HG02759 (cell line): ENCODE measurements around the gene CCNQ.

Experiments
- ATAC-seq: cut with Tn5 transposase; IDR thresholded peaks from one replicate; pipeline ENCODE4 v1.9.1; 2021; ENCODE audit warnings: mild to moderate bottlenecking, moderate library complexity; ENCODE audit not compliant: unreplicated experiment

Gene CCNQ

GRCh38 chrX:153637121-153638040 lies 38.4 kb upstream of the CCNQ start:
- ATAC-seq = no peak

DNA sequence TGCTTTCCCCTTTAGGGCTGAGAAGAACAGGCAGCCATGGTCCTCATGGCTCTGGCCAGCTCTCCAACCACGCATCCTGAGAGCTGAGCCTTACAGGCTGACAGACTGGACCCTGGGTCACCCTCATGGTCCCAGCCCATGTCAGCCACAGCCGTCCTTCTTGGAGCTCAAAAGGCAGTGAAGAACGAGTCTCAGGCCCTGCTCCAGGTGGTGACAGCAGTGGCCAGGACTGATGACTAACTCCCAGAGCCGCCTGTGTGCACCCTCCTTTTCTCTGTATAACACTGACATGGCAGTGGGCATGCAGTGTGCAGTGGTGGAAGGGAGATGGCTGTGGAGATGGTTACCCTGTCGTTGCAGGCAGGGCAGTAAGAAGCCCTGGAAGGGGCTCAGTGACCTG lies 37.8 kb upstream of the CCNQ start:
- ATAC-seq = no peak

- no peak for ATAC-seq
Observed at GRCh38 chrX:153635788-153636668, 37.1 kb upstream of the CCNQ start.

DNA sequence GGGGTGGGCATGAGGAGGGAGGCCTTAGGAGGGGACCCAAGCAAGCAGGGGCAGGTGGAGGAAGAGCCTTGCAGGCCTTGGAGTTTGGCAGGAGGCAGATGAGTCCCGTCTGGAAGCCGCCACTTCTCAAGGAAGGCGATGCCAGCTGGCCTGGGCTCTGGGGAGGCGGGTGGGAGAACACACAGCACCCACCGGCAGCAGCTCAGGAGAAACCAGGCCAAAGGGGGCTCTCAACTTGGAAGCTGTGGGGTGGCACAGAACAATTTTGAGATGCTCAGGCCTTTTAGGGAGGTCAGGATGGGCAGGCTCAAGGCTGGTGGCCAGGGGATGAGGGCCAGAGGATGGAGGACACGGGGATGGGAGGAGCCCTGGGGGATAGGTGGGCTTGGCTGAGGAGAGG lies 36.4 kb upstream of the CCNQ start:
- ATAC-seq = no peak

DNA sequence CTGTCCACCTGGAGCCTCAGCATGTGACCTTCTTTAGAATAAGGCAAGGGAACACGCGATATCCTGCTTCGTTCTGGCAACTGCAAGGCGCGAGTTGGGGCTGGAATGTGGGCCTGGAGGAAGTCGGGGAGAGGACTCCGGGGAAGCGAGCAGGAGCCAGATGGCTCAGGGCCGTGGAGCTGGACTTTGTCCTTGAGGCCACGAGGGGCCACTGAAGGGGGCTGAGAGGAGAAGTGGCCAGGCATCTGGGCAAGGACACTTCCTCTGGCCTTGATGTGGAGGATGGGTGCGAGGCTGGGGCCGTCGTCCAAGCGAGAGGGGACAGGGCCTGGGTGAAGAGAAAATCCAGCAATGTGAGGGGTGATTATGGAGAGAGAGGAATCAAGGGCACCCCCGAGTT lies 35.9 kb upstream of the CCNQ start:
- ATAC-seq = no peak

- no peak for ATAC-seq
Observed at GRCh38 chrX:153634236-153634635, 35.3 kb upstream of the CCNQ start.

DNA sequence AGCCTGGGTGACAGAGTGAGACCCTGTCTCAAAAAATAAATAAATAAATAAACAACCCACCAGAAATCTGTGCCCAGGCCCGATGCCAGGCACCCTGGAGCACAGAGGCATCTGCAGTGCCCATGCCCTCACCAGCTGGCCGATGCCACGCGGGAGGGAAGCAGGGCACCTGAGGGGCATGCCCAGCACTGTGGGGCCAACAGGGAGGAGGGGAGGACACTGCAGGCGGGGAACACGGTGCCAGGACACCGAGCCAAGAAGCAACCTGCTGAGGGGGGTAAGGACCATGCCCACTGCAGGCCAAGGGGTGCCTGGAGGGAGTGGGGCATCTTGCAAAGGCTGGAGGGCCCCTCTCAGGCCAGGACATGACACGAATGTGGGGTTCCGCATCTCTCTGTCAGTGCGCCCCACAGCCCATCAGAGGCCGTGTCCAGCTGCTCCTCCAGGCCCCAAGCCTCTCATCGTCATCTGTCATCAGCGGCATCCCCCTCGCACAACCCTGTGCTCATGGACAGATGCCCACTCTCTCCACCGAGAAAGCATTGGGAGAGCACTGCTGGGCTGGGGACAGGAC lies 34.8 kb upstream of the CCNQ start:
- no peak for ATAC-seq

DNA sequence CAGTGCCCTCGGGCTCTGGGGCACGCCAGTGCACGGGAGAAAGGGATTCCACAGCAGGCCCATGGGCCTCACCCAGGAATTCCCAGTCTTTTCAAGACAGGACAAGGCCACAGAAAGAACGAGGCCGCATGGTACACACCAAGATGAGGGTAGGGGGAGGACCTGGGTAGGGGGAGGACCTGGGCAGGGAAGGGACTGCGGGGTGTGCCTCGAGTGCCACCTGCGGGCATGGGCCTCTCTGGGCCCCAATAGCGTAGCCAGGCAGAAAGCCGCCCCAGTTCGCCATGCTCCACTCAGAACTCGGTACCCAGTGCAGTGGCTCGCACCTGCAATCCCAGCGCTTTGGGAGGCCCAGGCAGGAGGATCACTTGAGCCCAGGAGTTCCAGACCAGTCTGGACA lies 34.1 kb upstream of the CCNQ start:
- ATAC-seq = no peak

GRCh38 chrX:153632595-153632946 lies 33.6 kb upstream of the CCNQ start:
- ATAC-seq = no peak

GRCh38 chrX:153631907-153632594 lies 33.1 kb upstream of the CCNQ start:
- ATAC-seq = no peak

DNA sequence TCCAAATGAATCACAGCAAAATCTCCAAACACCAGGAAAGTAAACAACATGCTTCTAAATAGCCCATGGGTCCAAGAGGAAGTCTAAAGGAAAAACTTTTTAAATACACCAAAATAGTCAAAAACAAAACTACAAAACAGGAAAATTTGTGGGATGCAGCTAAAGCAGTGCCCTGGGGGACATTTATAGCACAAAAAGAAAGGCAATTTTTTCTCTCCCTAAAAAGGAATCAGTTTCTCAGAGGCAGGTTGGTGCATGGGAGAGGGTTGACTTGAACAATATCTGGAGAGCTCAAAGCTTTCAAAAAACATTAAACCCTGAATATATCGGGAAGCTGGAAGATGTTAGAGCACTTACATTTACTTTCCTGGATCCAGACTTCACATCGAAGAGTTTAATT lies 32.4 kb upstream of the CCNQ start:
- no peak for ATAC-seq

GRCh38 chrX:153628665-153629064 lies 29.7 kb upstream of the CCNQ start:
- ATAC-seq = no peak

GRCh38 chrX:153628129-153628528 lies 29.2 kb upstream of the CCNQ start:
- ATAC-seq = no peak

- ATAC-seq = no peak
Observed at GRCh38 chrX:153627675-153628111, 28.8 kb upstream of the CCNQ start.

DNA sequence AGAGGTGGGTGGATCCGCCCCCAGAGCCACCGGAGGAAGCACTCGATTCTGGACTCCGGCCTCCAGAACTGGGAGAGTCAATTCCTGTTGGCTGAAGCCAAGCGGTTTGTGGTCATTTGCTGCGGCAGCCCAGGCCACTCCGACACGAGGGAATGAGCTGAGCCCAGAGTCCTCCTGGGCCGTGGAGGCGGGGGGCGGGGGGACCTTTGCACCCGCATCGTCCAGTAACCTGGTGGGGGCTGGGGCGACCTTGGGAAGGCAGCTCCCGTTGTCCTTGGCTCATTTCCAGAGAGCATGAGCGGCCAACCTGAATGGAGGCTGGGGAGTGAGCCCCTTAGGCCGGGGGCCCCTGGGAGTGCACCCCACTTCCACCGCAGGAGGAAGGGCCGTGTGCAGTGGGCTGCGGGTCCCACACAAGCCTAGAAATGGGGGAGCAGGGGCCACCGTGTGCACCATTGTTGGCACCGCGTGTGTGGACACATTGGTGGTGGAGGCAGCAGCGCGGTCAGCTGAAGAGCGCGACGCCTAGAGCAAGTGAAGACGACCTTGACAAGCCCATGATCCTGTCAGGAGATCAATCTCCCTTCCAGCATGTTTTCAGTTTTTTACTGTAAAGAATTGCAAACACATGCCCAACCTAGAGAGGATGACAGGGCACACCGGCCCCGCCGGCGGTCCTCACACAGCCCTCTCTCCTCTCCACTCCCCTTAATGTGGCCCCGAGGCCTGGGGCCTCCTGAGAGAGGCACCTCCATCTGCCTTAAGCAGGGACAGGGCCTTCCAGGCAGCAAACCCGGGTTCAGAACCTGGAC lies 28.1 kb upstream of the CCNQ start:
- ATAC-seq = no peak

DNA sequence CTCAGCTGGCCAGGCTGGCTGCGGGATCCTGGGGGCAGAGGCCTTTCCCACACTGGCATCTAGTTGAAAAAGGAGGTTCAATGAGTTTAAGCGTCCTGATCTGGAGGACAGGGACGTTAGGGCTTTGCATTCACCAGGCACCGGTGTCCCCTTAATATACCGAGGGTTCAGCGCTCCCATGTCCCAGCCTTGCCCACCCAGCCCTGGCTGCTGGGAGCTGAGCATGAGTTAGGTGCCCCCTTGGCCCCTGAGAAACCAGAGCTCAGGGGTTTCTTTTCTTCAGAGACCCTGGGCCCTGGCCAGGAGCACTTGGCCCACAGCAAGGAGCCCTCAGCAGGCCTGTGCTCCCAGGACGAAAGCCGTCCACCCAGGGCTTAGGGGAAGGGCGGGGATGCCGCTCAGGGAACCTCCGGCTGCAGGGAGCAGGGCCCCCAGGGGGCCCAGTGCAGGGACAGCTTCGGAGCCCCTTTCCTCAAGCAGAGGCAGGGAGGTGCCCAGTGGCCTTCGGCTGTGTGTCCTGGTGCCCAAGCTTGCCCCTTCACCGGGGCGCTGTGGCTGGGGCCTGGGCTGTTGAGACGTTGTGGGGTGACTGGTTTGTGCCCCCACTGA lies 27.2 kb upstream of the CCNQ start:
- ATAC-seq = no peak

DNA sequence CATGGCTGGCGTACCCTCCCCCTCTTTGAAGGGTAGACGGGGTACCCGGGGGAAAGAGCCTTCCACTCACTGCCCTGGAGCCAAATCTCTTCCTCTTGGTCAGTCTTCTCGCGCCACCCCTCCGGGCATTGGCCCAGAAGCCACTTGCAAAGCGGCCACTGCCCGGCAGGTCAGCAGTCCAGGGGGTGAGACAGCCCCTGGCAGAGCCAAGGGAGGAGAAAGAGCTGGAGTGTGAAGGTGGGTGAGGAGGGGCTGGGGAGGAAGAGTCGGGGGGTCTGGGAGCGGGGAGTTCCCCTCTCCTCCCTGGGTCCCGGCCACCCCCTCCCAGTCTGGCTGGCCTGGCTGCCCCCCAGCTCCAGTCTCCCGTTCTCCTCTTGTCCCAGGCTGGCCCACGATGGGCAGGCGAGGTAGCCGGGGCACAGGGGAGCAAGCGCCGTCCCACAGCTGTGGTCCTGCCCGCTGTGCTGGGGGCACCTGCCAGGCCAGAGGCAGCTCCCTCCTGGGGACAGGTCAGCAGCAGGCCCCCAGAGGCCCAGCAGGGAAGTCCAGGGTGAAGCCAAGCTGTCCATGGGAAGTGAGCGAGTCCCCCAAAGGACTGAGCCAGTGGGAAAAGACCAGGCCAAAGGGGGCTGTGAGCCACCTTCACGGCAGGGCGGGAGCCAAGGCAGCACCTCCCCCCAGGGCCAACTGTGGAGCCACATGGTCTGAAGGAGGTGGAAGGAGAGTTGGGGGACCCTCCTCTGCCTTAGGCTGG lies 26.5 kb upstream of the CCNQ start:
- no peak for ATAC-seq

DNA sequence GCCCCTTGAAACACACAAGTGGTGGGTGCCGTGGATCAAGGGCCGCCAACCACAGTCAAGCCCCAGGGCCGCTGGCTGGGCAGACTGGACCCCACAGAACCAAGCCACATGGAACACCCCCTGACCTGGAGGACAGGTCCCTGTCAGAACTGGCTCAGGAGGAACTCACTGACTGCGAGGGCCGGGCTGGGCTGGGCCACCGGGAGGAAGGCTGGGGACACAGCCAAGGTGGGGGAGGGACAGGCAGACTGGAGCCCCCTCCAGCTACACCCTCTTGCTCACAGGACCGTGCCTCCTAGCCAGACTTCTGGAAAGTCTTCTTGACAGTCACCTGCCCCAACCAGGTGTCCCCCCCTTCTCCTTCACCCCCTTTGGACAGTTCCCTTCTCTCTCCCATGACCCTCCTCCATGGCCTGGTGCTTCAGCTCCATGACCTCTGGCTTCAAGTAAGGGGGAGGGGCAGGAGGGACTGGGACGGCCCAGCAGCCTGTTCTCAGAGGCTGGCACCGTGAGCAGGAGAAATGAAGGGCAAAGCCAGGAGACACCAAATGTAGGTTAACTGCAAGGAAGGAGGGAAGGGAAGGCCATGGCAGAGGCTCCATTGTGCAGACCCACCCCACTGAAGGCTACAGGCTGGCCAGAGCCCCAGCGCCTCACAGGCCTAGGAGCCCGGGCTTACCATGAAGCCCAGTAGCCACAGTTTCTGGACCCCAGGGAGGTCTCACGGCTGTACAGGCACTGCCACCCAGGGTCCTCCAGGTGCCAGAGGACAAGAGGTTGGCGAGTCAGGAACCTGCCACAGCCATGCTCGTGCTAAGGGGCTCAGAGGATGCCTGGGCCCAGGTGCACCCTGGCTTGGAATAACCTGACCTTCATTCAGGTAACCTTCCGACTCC lies 25.5 kb upstream of the CCNQ start:
- no peak for ATAC-seq
